IMR-90 (cell line): Measurements from ENCODE around the gene CGNL1. TPM values are rescaled to one million over a fixed set of nuclear protein-coding genes. Genes with fewer than 3 reads are reported as not detected.

Source experiments
- ATAC-seq: fragments of 200-7000 bp; cut with Tn5 transposase; 2 replicates; pipeline ENCODE4 v1.9.1; 2020; ENCODE audit warnings: low read depth, mild to moderate bottlenecking, moderate library complexity
- BruUV-seq: library from RNA; stranded (reverse); fragments of 400-500 nt; replicated peaks from 2 replicates; lab custom pipeline; 2021; lab: Mats Ljungman, UMichigan
- CTCF ChIA-PET: fragments of 300-600 bp; formaldehyde crosslinking; extraction: SDS; loops from one replicate; lab custom pipeline; 2021; ENCODE audit warnings: antibody characterized with exemption; lab: Yijun Ruan, JAX
- POLR2A ChIA-PET: fragments of 300-600 bp; sonication (Branson Sonifier 250); formaldehyde crosslinking; loops from one replicate; lab custom pipeline; 2022; ENCODE audit warnings: antibody characterized with exemption; ENCODE audit not compliant: unreplicated experiment; lab: Charles Lee
- DNase-seq: peaks from one replicate; pipeline ENCODE4 v3.0.0; 2013
- H2AFZ ChIP-seq: replicated peaks from 2 replicates; pipeline ENCODE3; 2013; ENCODE audit warnings: low read length, mild to moderate bottlenecking; ENCODE audit not compliant: poor library complexity
- H2AK5ac ChIP-seq: 2 replicates; pipeline ENCODE4 v1.6.1; 2013; ENCODE audit warnings: low read depth, low read length, inconsistent platforms
- H2AK9ac ChIP-seq: replicated peaks from 2 replicates; pipeline ENCODE3; 2013; ENCODE audit warnings: mild to moderate bottlenecking, low read depth, low read length, moderate library complexity; ENCODE audit not compliant: poor library complexity
- H2BK120ac ChIP-seq: 2 replicates; pipeline ENCODE4 v1.6.1; 2013; ENCODE audit warnings: low read depth, low read length, inconsistent platforms
- H2BK15ac ChIP-seq: 3 replicates; pipeline ENCODE4 v1.6.1; 2013; ENCODE audit warnings: low read depth, low read length, inconsistent platforms
- H2BK20ac ChIP-seq: 2 replicates; pipeline ENCODE4 v1.6.1; 2013; ENCODE audit warnings: low read depth, mild to moderate bottlenecking, inconsistent platforms, low read length, moderate library complexity
- H2BK5ac ChIP-seq: 2 replicates; pipeline ENCODE4 v1.6.1; 2013; ENCODE audit warnings: mild to moderate bottlenecking, low read depth, low read length, inconsistent platforms; ENCODE audit not compliant: poor library complexity, severe bottlenecking
- H3K14ac ChIP-seq: replicated peaks from 2 replicates; pipeline ENCODE4 v1.6.1; 2013; ENCODE audit warnings: low read depth, low read length, inconsistent platforms
- H3K18ac ChIP-seq: 2 replicates; pipeline ENCODE4 v1.6.1; 2013; ENCODE audit warnings: low read depth, low read length, control low read depth
- H3K23ac ChIP-seq: 2 replicates; pipeline ENCODE4 v1.6.1; 2013; ENCODE audit warnings: low read depth, low read length, inconsistent platforms
- H3K27ac ChIP-seq: 2 replicates; pipeline ENCODE4 v1.5.1; 2013; ENCODE audit warnings: mild to moderate bottlenecking, control low read depth, low read length; ENCODE audit not compliant: insufficient read depth
- H3K27me3 ChIP-seq: 2 replicates; pipeline ENCODE4 v1.6.1; 2013; ENCODE audit warnings: low read length; ENCODE audit not compliant: control insufficient read depth, insufficient read depth
- H3K36me3 ChIP-seq: 2 replicates; pipeline ENCODE4 v1.6.1; 2013; ENCODE audit warnings: low read length, mixed read lengths; ENCODE audit not compliant: control insufficient read depth, insufficient read depth
- H3K4ac ChIP-seq: 2 replicates; pipeline ENCODE4 v1.6.1; 2013; ENCODE audit warnings: low read depth, low read length, inconsistent platforms
- H3K4me1 ChIP-seq: 2 replicates; pipeline ENCODE4 v1.6.1; 2013; ENCODE audit warnings: low read length, mixed read lengths; ENCODE audit not compliant: control insufficient read depth, insufficient read depth
- H3K4me2 ChIP-seq: 2 replicates; pipeline ENCODE4 v1.6.1; 2013; ENCODE audit warnings: low read depth, mild to moderate bottlenecking, control low read depth, low read length, moderate library complexity
- H3K4me3 ChIP-seq: 2 replicates; pipeline ENCODE4 v1.5.1; 2013; ENCODE audit warnings: low read depth, mild to moderate bottlenecking, control low read depth, low read length, moderate library complexity; ENCODE audit not compliant: insufficient read depth
- H3K56ac ChIP-seq: 2 replicates; pipeline ENCODE4 v1.6.1; 2013; ENCODE audit warnings: low read length, inconsistent platforms; ENCODE audit not compliant: insufficient read depth; ENCODE audit errors: extremely low read depth
- H3K79me1 ChIP-seq, 2 experiments: 2 replicates each; pipeline ENCODE4 v1.6.1; 2013; ENCODE audit warnings: low read length in 2 of 2, inconsistent platforms in 1 of 2, low read depth in 1 of 2
- H3K9ac ChIP-seq: 2 replicates; pipeline ENCODE4 v1.6.1; 2013; ENCODE audit warnings: low read depth, low read length, control low read depth
- H3K9me1 ChIP-seq: 2 replicates; pipeline ENCODE4 v1.6.1; 2013; ENCODE audit warnings: low read length, inconsistent platforms; ENCODE audit not compliant: insufficient read depth
- H3K9me3 ChIP-seq: 2 replicates; pipeline ENCODE4 v1.6.1; 2013; ENCODE audit warnings: low read length; ENCODE audit not compliant: control insufficient read depth, insufficient read depth
- H4K20me1 ChIP-seq: 2 replicates; pipeline ENCODE4 v1.6.1; 2013; ENCODE audit warnings: low read length, inconsistent platforms; ENCODE audit not compliant: insufficient read depth
- H4K5ac ChIP-seq: 2 replicates; pipeline ENCODE4 v1.6.1; 2013; ENCODE audit warnings: mild to moderate bottlenecking, low read depth, low read length, control low read depth
- H4K8ac ChIP-seq, 2 experiments: 2 replicates each; pipeline ENCODE4 v1.6.1; 2013; ENCODE audit warnings: low read depth in 2 of 2, low read length in 2 of 2, control low read depth in 1 of 2, inconsistent platforms in 1 of 2
- H4K91ac ChIP-seq: 2 replicates; pipeline ENCODE4 v1.6.1; 2013; ENCODE audit warnings: low read depth, low read length, inconsistent platforms; ENCODE audit not compliant: insufficient read depth
- CEBPB ChIP-seq: IDR thresholded peaks from 2 replicates; pipeline ENCODE4 v1.6.1; 2012; ENCODE audit warnings: low read depth, low read length, improper control_type of control experiment
- ELK1 ChIP-seq: fragments of 150-350 bp; IDR thresholded peaks from 2 replicates; pipeline ENCODE4 v1.6.1; 2016; ENCODE audit warnings: low read depth, mild to moderate bottlenecking, low read length, moderate library complexity, borderline replicate concordance
- MAZ ChIP-seq: IDR thresholded peaks from 2 replicates; pipeline ENCODE4 v1.6.1; 2012; ENCODE audit warnings: low read depth, mild to moderate bottlenecking, low read length, improper control_type of control experiment, moderate library complexity, borderline replicate concordance
- NFE2L2 ChIP-seq: fragments of 150-350 bp; IDR thresholded peaks from 2 replicates; pipeline ENCODE4 v1.6.1; 2016; ENCODE audit warnings: low read depth, mild to moderate bottlenecking, low read length
- RAD21 ChIP-seq: IDR thresholded peaks from 2 replicates; pipeline ENCODE4 v1.6.1; 2012; ENCODE audit warnings: low read length, improper control_type of control experiment
- RCOR1 ChIP-seq: IDR thresholded peaks from 2 replicates; pipeline ENCODE4 v1.6.1; 2012; ENCODE audit warnings: mild to moderate bottlenecking, low read length, improper control_type of control experiment; ENCODE audit not compliant: insufficient replicate concordance
- WGBS, 2 experiments: methylation state at CpG; one replicate each; pipeline versions ENCODE4 v1.1.5 to v1.1.7; 2013; ENCODE audit warnings: missing lambda C conversion rate in 2 of 2; ENCODE audit not compliant: insufficient read length in 1 of 2; ENCODE audit errors: extremely low coverage in 2 of 2; 5-methylcytosine and 5-hydroxymethylcytosine counted together
- dilution Hi-C: fragments of 300-500 bp; cut with HindIII; formaldehyde crosslinking; loops from one replicate; pipeline ENCODE4 v1.14.3; 2018; ENCODE audit warnings: low sequenced_read_pairs; ENCODE audit not compliant: unreplicated experiment
- in situ Hi-C: fragments of 300-500 bp; cut with MboI; formaldehyde crosslinking; loops from 3 replicates; pipeline ENCODE4 v1.14.3; 2019; ENCODE audit warnings: low sequenced_read_pairs, inconsistent platforms, mixed read lengths
- intact Hi-C: fragments of 100-400 bp; cut with micrococcal nuclease; formaldehyde crosslinking; loops from 2 replicates; pipeline ENCODE4 v1.10.0; 2022
- polyA plus RNA-seq, 3 experiments: library from polyadenylated mRNA; depleted of rRNA; stranded (reverse); fragments of >200 nt; gene quantifications; 2 replicates each; pipeline ENCODE4 v1.2.3, GENCODE V29; 2012; ENCODE audit warnings: low replicate concordance in 1 of 3
- total RNA-seq: library from RNA; depleted of rRNA; stranded (reverse); fragments of >200 nt; gene quantifications from 2 replicates; pipeline ENCODE4 v1.2.3, GENCODE V29; 2012
- TF ChIP-seq, protein P1 (sequence below): fragments of 150-350 bp; IDR thresholded peaks from 2 replicates; pipeline ENCODE4 v1.6.1; 2017; ENCODE audit warnings: mild to moderate bottlenecking, antibody characterized with exemption, low read length, low read depth

CGNL1 gene
- total and polyA plus RNA-seq, 2 of the 4 experiments (the other 2 are of a cell fraction), result 0.07 to 0.18 TPM

- H3K27ac ChIP-seq, result no peak overlapping the region
- in situ Hi-C loops, result no loop called here
- no peak overlapping the region for H3K23ac ChIP-seq
- H3K9me1 ChIP-seq, result no peaks in the 10 kb centered on the region
- no peak overlapping the region for H2BK5ac ChIP-seq
- no peak overlapping the region for H4K91ac ChIP-seq
- peak overlapping the region; percentile 54 for H2AFZ ChIP-seq
- no peak overlapping the region for H3K4ac ChIP-seq
- H4K20me1 ChIP-seq, result no peaks in the 10 kb centered on the region
- H2BK120ac ChIP-seq, result no peak overlapping the region
- intact Hi-C loops, result no loop called here
- H3K79me1 ChIP-seq, result no peaks in the 10 kb centered on the region
- H3K9ac ChIP-seq, result no peak overlapping the region
- no peak overlapping the region for H3K18ac ChIP-seq
- H2BK20ac ChIP-seq, result no peak overlapping the region
- H3K4me1 ChIP-seq, result peaks cover 5% of the 10 kb centered on the region
- no peaks in the 10 kb centered on the region for H3K9me3 ChIP-seq
- no peak overlapping the region for H2AK5ac ChIP-seq
- WGBS, 2 experiments, result 27% methylated on average over 4 of the region's 9 CpGs; no CpG with 5 or more reads in 1 of the 2 experiments
- H3K4me2 ChIP-seq, result no peak overlapping the region; the same call in 1 of the 2 replicates
- H4K5ac ChIP-seq, result no peak overlapping the region
- ChIA-PET CTCF (no interaction called here), POLR2A (no interaction called here)
- H3K56ac ChIP-seq, result no peak overlapping the region
- no peak overlapping the region for H2BK15ac ChIP-seq
- DNase-seq, result peak; percentile 93
- H3K14ac ChIP-seq, result no peak overlapping the region
- no peak overlapping the region for H4K8ac ChIP-seq
- TF ChIP-seq ELK1, result no peak
- TF ChIP-seq, protein P1, sequence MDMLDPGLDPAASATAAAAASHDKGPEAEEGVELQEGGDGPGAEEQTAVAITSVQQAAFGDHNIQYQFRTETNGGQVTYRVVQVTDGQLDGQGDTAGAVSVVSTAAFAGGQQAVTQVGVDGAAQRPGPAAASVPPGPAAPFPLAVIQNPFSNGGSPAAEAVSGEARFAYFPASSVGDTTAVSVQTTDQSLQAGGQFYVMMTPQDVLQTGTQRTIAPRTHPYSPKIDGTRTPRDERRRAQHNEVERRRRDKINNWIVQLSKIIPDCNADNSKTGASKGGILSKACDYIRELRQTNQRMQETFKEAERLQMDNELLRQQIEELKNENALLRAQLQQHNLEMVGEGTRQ, result no peak
- no peak for TF ChIP-seq NFE2L2
- peak; percentile 73 for TF ChIP-seq CEBPB
- TF ChIP-seq RAD21, result no peak
- peak; percentile 21; the same call in 1 of the 2 replicates for TF ChIP-seq MAZ
- peak; percentile 90 for TF ChIP-seq RCOR1
- no peak overlapping the region for H2AK9ac ChIP-seq
- peak; percentile 87 for ATAC-seq
- H3K36me3 ChIP-seq, result no peaks in the 10 kb centered on the region
- no peak overlapping the region for H3K4me3 ChIP-seq
- BruUV-seq, result no TSS peak
- dilution Hi-C loops, result no loop called here
- H3K27me3 ChIP-seq, result no peaks in the 10 kb centered on the region
Measured at GRCh38 chr15:57510647-57511046, 134.3 kb downstream of the CGNL1 start.
